Measurements from ENCODE around the gene TBCB.

Gene TBCB

DNA sequence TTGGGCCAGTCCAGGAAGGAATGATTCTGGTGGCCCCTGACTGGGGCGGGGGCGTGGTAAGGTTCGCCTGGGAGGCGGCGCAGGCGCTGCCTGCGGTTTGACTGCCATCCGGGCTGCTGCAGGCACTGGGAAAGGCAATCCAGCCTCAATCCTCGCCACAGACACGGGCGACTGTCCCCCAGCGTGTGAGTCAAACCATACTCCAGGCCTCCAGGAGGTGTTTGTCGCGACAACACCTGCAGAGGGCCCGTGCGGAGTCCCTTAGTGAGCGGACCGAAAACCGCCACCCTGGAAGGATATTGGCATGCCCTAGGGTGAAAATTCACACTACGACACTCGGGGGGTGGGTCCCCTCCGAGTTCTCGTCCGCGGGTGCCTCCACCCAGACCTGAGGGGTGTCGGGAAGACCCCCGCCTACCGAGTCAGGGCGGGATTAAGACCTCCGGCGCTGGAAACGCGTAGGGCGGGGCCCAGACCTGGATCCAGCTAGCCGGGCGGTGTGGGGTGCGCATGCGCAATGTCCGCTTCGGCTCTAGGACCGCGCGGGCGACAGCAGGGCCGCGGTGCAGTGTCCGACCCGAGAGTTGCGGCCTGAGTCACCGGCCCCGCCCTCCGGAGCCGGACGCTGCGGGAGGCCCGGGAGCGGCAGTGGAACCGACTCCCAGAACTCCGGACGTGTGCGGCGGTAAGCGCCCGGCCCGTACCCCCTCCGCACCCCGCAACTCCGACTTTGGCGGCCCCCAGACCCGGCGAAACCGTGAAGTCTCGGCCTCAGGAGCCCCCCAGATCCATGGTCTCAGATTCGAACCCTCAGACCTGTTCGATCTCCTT lies 24.4 kb downstream of the TBCB start, which contains the start of gene CAPNS1:
Gene CAPNS1, plus strand, starts transcription at position 594 of the 831 bp plus-strand sequence. CDS start 946 bp downstream, outside the sequence.
- H3K4me1 ChIP-seq (ENCODE audit: insufficient read depth, low read length) = no peaks in the 10 kb centered on the region; the same call in 1 of the 2 replicates
- peak within 1 kb of the TSS; percentile 100 for H3K4me3 ChIP-seq (ENCODE audit: low read length)
- H3K9me3 ChIP-seq (ENCODE audit: insufficient read depth, low read depth, low read length) = no peaks in the 10 kb centered on the region
- peaks cover 21% of the 10 kb centered on the region for H3K36me3 ChIP-seq (ENCODE audit: insufficient read depth, low read length)
- under 1% methylated on average over 75 of the region's 75 CpGs for WGBS
- H3K27ac ChIP-seq (ENCODE audit: low read depth, low read length) = peak within 1 kb of the TSS; percentile 92
- peak within 1 kb of the TSS; percentile 91 for H3K9ac ChIP-seq (ENCODE audit: low read depth, low read length)
- H3K27me3 ChIP-seq (ENCODE audit: insufficient read depth, low read length) = no peaks in the 10 kb centered on the region

DNA sequence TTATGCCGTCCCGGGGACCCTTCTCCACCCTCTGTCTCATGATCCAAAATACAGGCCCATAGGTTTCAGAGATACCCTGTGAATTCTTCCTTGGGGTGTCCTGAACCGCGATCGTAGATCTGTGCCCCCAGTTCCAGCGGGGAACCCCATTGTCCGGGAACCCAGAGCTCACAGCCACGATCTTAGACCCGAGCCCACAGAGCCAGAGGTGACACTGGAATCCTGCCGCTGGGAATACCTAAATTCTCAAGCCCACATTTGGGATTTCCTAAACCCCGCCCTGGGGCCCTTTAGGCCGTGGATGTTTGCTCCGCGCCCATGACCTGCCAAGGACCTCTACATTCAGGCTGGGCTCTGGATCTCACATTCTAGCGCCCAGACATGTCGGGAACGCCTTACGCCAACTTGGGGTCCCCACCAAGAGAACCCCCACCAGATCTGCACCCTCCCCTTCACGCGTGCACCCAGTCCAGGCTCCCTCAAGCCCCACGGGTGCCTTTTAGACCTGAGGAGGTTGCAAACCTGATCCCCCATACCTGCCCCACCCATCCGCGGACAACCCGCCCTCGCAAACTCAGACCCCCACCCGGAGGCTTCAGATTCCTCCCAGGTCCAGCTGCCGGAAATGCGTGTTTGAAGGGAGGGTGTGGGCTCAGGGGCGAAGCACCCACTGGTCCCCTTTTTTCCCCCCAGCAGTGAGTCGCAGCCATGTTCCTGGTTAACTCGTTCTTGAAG lies 25.2 kb downstream of the TBCB start:
- peak overlapping the region; percentile 91 for H3K9ac ChIP-seq (ENCODE audit: low read depth, low read length)
- peak overlapping the region; percentile 92 for H3K27ac ChIP-seq (ENCODE audit: low read depth, low read length)
- under 1% methylated on average over 29 of the region's 31 CpGs for WGBS
- H3K4me3 ChIP-seq (ENCODE audit: low read length) = peak overlapping the region; percentile 100
- no peaks in the 10 kb centered on the region for H3K27me3 ChIP-seq (ENCODE audit: insufficient read depth, low read length)
- H3K4me1 ChIP-seq (ENCODE audit: insufficient read depth, low read length) = no peaks in the 10 kb centered on the region; the same call in 1 of the 2 replicates
- H3K36me3 ChIP-seq (ENCODE audit: insufficient read depth, low read length) = peaks cover 28% of the 10 kb centered on the region
- no peaks in the 10 kb centered on the region for H3K9me3 ChIP-seq (ENCODE audit: insufficient read depth, low read depth, low read length)

DNA sequence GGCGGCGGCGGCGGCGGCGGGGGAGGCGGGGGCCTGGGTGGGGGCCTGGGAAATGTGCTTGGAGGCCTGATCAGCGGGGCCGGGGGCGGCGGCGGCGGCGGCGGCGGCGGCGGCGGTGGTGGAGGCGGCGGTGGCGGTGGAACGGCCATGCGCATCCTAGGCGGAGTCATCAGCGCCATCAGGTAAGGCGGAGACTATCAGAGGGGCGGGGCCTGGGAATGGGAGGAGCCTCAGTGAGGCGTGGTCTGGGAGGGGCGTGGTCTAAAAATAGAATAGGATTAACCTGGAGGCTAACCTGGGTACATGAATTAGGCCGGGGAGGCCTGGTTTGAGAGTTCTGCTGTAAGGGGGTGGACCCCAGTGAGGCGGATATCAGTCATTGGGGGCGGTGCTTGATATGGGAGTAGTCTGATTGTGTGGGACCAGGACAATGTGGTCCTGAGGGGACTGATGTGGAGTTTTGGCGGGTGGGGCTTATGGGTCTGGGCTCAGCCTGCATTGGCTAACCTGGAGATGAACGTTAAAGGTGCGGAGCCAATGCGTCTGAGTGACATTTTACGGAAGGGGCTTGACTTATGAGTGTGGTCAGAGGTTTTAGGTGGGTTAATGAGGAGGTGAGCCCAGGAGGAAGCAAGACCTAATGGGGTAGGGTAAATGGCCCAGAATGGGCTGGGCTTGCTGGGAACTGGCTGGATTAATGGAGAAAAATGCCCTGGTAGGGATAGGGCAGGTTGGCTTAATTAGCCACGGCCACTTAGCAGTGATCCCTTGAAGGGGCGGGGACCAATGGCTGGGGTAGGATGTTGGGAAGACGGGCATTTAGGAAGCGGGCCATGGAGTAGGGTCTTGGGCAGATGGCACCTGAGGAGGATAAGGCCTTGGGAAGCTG lies 26.0 kb downstream of the TBCB start:
- 17% methylated on average over 34 of the region's 42 CpGs for WGBS
- Histone ChIP-seq H3K36me3 (ENCODE audit: insufficient read depth, low read length) (peaks cover 36% of the 10 kb centered on the region), H3K4me3 (ENCODE audit: low read length) (peak overlapping the region; percentile 100), H3K9ac (ENCODE audit: low read depth, low read length) (no peak overlapping the region), H3K27me3 (ENCODE audit: insufficient read depth, low read length) (no peaks in the 10 kb centered on the region), H3K4me1 (ENCODE audit: insufficient read depth, low read length) (no peaks in the 10 kb centered on the region; the same call in 1 of the 2 replicates), H3K9me3 (ENCODE audit: insufficient read depth, low read depth, low read length) (no peaks in the 10 kb centered on the region), H3K27ac (ENCODE audit: low read depth, low read length) (peak overlapping the region; percentile 92; the same call in 1 of the 2 replicates)

DNA sequence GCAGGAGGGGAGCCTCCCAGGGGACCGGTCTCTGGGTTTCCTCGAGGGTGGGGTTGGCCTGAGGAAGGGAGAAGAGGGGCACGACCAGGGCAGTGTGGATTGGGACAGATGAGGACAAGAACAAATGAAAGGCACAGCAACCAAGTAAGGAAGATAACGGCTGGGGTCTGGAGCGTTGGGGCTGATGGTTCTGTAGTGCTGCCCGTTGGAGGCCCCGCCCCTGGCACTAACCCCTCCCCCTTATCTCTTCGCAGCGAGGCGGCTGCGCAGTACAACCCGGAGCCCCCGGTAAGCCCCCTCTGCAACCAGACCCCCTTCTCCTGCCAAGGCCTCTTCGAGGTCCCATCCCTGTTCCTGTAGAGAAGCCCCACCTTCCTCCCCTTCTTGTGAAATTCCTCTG lies 26.8 kb downstream of the TBCB start:
- no peak overlapping the region for H3K27ac ChIP-seq (ENCODE audit: low read depth, low read length)
- no peaks in the 10 kb centered on the region; the same call in 1 of the 2 replicates for H3K4me1 ChIP-seq (ENCODE audit: insufficient read depth, low read length)
- H3K9ac ChIP-seq (ENCODE audit: low read depth, low read length) = no peak overlapping the region
- WGBS = 96% methylated on average over 14 of the region's 14 CpGs
- no peaks in the 10 kb centered on the region for H3K27me3 ChIP-seq (ENCODE audit: insufficient read depth, low read length)
- H3K4me3 ChIP-seq (ENCODE audit: low read length) = peak overlapping the region; percentile 51
- H3K9me3 ChIP-seq (ENCODE audit: insufficient read depth, low read depth, low read length) = no peaks in the 10 kb centered on the region
- H3K36me3 ChIP-seq (ENCODE audit: insufficient read depth, low read length) = peaks cover 44% of the 10 kb centered on the region

DNA sequence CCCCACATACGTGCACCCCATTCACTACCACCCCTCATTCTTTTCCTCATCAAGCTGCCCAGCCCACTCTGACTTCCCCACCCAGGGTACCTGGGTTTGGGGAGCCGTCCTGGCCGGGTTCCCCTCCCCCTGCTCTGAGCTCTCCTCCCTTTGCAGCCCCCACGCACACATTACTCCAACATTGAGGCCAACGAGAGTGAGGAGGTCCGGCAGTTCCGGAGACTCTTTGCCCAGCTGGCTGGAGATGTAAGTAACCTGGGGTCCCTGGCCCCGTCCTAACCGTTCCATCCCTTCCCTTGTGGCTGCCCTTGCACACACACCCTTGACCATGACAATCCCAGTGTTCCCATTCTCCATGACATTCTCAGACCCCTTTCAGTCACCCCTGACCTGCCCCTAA lies 27.2 kb downstream of the TBCB start:
- Histone ChIP-seq H3K4me1 (ENCODE audit: insufficient read depth, low read length) (no peaks in the 10 kb centered on the region; the same call in 1 of the 2 replicates), H3K9ac (ENCODE audit: low read depth, low read length) (no peak overlapping the region), H3K27ac (ENCODE audit: low read depth, low read length) (no peak overlapping the region), H3K27me3 (ENCODE audit: insufficient read depth, low read length) (no peaks in the 10 kb centered on the region), H3K4me3 (ENCODE audit: low read length) (no peak overlapping the region), H3K9me3 (ENCODE audit: insufficient read depth, low read depth, low read length) (no peaks in the 10 kb centered on the region), H3K36me3 (ENCODE audit: insufficient read depth, low read length) (peaks cover 47% of the 10 kb centered on the region)
- 97% methylated on average over 9 of the region's 9 CpGs for WGBS

DNA sequence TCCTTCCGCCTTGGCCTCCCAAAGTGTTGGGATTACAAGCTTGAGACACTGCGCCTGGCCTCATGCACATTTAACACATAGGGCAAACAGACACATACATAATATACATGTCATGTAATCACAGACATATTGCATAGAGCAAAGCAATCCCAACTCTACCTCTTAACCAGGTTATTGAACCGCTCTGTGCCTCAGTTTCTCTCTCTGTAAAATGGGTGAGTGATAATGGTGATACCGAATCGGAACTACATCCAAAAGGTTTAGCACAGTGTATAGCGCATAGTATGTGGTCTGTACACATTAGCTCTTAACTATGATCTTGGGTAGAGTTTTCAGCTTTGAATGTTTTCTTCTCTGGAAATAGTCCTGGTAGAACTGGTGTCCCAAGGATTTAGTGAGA lies 29.4 kb downstream of the TBCB start:
- Histone ChIP-seq H3K36me3 (ENCODE audit: insufficient read depth, low read length) (peaks cover 66% of the 10 kb centered on the region), H3K9ac (ENCODE audit: low read depth, low read length) (no peak overlapping the region), H3K4me1 (ENCODE audit: insufficient read depth, low read length) (no peaks in the 10 kb centered on the region; the same call in 1 of the 2 replicates), H3K27me3 (ENCODE audit: insufficient read depth, low read length) (no peaks in the 10 kb centered on the region), H3K4me3 (ENCODE audit: low read length) (no peak overlapping the region), H3K9me3 (ENCODE audit: insufficient read depth, low read depth, low read length) (no peaks in the 10 kb centered on the region), H3K27ac (ENCODE audit: low read depth, low read length) (no peak overlapping the region)
- 98% methylated on average over 6 of the region's 6 CpGs for WGBS

DNA sequence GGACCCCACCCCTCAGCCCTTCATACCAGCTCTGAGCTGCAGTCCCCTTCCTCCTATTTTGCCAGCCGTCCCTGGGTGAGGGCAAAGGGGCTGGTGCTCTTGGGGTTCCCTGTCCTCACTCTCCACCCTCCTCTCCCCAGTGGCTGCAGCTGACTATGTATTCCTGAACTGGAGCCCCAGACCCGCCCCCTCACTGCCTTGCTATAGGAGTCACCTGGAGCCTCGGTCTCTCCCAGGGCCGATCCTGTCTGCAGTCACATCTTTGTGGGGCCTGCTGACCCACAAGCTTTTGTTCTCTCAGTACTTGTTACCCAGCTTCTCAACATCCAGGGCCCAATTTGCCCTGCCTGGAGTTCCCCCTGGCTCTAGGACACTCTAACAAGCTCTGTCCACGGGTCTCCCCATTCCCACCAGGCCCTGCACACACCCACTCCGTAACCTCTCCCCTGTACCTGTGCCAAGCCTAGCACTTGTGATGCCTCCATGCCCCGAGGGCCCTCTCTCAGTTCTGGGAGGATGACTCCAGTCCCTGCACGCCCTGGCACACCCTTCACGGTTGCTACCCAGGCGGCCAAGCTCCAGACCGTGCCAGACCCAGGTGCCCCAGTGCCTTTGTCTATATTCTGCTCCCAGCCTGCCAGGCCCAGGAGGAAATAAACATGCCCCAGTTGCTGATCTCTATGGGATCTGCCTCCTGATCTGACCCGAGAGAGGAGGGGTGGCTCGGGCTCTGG lies 34.6 kb downstream of the TBCB start:
- 96% methylated on average over 13 of the region's 13 CpGs for WGBS
- Histone ChIP-seq H3K27me3 (ENCODE audit: insufficient read depth, low read length) (no peaks in the 10 kb centered on the region), H3K27ac (ENCODE audit: low read depth, low read length) (no peak overlapping the region), H3K9ac (ENCODE audit: low read depth, low read length) (no peak overlapping the region), H3K9me3 (ENCODE audit: insufficient read depth, low read depth, low read length) (no peaks in the 10 kb centered on the region), H3K4me3 (ENCODE audit: low read length) (no peak overlapping the region), H3K36me3 (ENCODE audit: insufficient read depth, low read length) (peaks cover 73% of the 10 kb centered on the region), H3K4me1 (ENCODE audit: insufficient read depth, low read length) (no peaks in the 10 kb centered on the region)

DNA sequence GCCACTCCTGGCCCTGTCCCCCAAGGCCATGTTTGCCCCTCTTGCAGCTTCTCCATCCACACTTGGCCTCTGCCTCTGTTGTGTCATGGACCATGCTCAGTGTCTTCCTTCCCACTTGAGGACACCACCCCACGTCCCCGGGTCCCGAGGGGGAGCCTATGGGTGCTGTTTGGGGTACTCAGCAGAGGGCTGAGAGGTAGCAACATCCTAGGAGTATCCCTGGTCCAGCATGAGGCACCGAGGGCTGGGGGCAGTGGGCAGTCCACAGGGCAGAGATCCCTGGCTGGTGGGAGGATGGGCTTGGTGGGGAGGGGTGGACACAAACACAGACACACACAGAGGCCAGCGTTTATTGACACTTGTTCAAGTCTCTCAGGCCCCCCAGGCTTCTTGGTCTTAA lies 35.3 kb downstream of the TBCB start:
- Histone ChIP-seq H3K27ac (ENCODE audit: low read depth, low read length) (no peak overlapping the region), H3K9me3 (ENCODE audit: insufficient read depth, low read depth, low read length) (no peaks in the 10 kb centered on the region), H3K4me1 (ENCODE audit: insufficient read depth, low read length) (no peaks in the 10 kb centered on the region), H3K36me3 (ENCODE audit: insufficient read depth, low read length) (peaks cover 65% of the 10 kb centered on the region), H3K9ac (ENCODE audit: low read depth, low read length) (no peak overlapping the region), H3K27me3 (ENCODE audit: insufficient read depth, low read length) (no peaks in the 10 kb centered on the region), H3K4me3 (ENCODE audit: low read length) (no peak overlapping the region)
- 89% methylated on average over 5 of the region's 5 CpGs for WGBS

DNA sequence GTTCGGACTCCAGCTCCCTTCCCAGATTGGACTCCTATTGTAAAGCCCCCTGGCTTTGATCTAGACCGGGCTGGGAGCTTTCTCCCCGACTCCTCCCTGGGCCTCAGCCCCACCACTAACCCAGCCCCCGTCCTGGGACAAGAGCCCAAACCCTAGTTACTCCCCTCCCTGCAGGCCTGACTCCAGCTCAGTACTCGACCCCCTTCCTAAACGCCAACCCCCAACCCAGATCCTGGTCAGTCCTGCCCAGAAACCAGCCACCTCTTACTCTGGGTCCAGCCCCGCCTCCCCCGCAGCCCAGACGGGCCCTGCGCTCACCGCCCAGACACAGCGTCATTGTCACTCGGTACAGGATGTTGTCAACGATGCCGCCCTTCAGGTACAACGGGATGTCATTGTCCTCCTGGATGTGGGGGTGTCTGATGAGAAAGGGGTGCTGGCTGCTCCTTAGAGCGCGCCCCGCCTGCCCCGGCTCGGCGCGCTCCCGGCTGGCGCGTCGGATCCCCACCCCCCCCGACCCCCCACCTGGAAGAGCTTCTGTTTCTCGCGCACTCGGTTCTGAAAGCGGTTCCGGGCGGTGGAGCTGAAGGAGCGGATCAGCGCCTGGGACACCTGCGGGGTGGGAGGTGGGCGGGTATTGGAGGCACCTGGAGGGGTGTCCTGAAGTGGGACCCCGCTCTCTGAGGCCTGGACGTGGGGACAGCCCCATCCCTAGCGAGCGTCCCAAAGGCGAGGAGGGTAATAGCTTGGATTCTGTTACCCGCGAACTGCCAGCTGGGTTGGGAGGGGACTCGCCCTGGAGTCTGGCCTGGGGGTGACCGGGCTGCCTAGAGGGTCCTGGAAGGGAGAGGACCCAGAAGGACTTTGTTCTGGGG lies 36.1 kb downstream of the TBCB start:
- 93% methylated on average over 38 of the region's 47 CpGs for WGBS
- Histone ChIP-seq H3K36me3 (ENCODE audit: insufficient read depth, low read length) (peaks cover 57% of the 10 kb centered on the region), H3K27me3 (ENCODE audit: insufficient read depth, low read length) (no peaks in the 10 kb centered on the region), H3K4me1 (ENCODE audit: insufficient read depth, low read length) (no peaks in the 10 kb centered on the region), H3K27ac (ENCODE audit: low read depth, low read length) (no peak overlapping the region), H3K9ac (ENCODE audit: low read depth, low read length) (0 out of 2 replicates have a peak overlapping the region, but pooled peaks have one; percentile 14), H3K4me3 (ENCODE audit: low read length) (no peak overlapping the region), H3K9me3 (ENCODE audit: insufficient read depth, low read depth, low read length) (no peaks in the 10 kb centered on the region)
